Endothelial cell of umbilical vein (primary cell): ENCODE data around the gene ELOB.

ENCODE experiments used
- CTCF ChIP-seq, 2 donors: IDR thresholded peaks; 1 replicate in 1 of 2; 2 replicates in 1 of 2; pipeline ENCODE4 v1.5.1; 2011; ENCODE audit warnings: low read length in 2 of 2, mild to moderate bottlenecking in 2 of 2, moderate library complexity in 2 of 2, control low read depth in 1 of 2, inconsistent platforms in 1 of 2, low read depth in 1 of 2; ENCODE audit not compliant: insufficient read depth in 1 of 2; ENCODE audit errors: extremely low read depth in 1 of 2
- EZH2 ChIP-seq: IDR thresholded peaks from 2 replicates; pipeline ENCODE4 v1.6.1; 2012; ENCODE audit warnings: borderline replicate concordance, low read depth, mild to moderate bottlenecking, moderate library complexity, low read length, inconsistent platforms; ENCODE audit not compliant: severe bottlenecking
- JUN ChIP-seq: IDR thresholded peaks from 2 replicates; pipeline ENCODE4 v1.6.1; 2011; ENCODE audit warnings: borderline replicate concordance, low read depth; ENCODE audit not compliant: insufficient read length, insufficient read depth
- MAX ChIP-seq: IDR thresholded peaks from 2 replicates; pipeline ENCODE4 v1.6.1; 2011; ENCODE audit not compliant: insufficient read depth, insufficient read length
- POLR2A ChIP-seq: IDR thresholded peaks from 2 replicates; pipeline ENCODE4 v1.6.1; 2012; ENCODE audit warnings: low read depth, mild to moderate bottlenecking, control low read depth, low read length
- POLR2AphosphoS5 ChIP-seq: IDR thresholded peaks from 2 replicates; pipeline ENCODE4 v1.6.1; 2012; ENCODE audit warnings: low read depth, mild to moderate bottlenecking, control low read depth, low read length, moderate library complexity; ENCODE audit not compliant: insufficient read depth

- no peak for TF ChIP-seq EZH2
- TF ChIP-seq POLR2AphosphoS5, result no peak
- TF ChIP-seq CTCF (IDR thresholded peaks at IDR 0.05; ENCODE audit: extremely low read depth in 1 of 2, insufficient read depth in 1 of 2, low read depth in 1 of 2, low read length in 2 of 2), result no peak
- no peak for TF ChIP-seq MAX
- TF ChIP-seq POLR2A, result no peak
- no peak for TF ChIP-seq JUN
Measured at GRCh38 chr16:2737238-2737605, 39.9 kb downstream of the ELOB start.
